Vagina (tissue), 2 donors: Measurements from ENCODE around the gene LRCH1.

Experiments
- CTCF ChIP-seq, 3 experiments: fragments of 450-650 bp in 2 of 3; fragments of 200-600 bp in 1 of 3; sonication (generic) in 1 of 3; IDR thresholded peaks; one replicate each; pipeline ENCODE4 v1.5.1; 2017 to 2019; ENCODE audit warnings: antibody characterized with exemption in 3 of 3, mild to moderate bottlenecking in 2 of 3, moderate library complexity in 2 of 3
- POLR2A ChIP-seq, 2 donors: fragments of 450-650 bp; IDR thresholded peaks; one replicate each; pipeline ENCODE4 v1.6.1; 2017; ENCODE audit warnings: antibody characterized with exemption in 2 of 2, mild to moderate bottlenecking in 2 of 2, moderate library complexity in 2 of 2
- POLR2AphosphoS5 ChIP-seq, 2 donors: sonication (generic); formaldehyde crosslinking; IDR thresholded peaks; one replicate each; pipeline ENCODE4 v1.9.0; 2017; ENCODE audit warnings: antibody characterized with exemption in 2 of 2, mild to moderate bottlenecking in 2 of 2, low read depth in 1 of 2; ENCODE audit not compliant: insufficient read depth in 1 of 2

GRCh38 chr13:46665248-46665632 lies 112.3 kb downstream of the LRCH1 start:
- TF ChIP-seq POLR2AphosphoS5 (IDR thresholded peaks at IDR 0.05; ENCODE audit: insufficient read depth in 1 of 2, low read depth in 1 of 2) = no peak
- no peak for TF ChIP-seq CTCF (IDR thresholded peaks at IDR 0.05)
- no peak for TF ChIP-seq POLR2A (IDR thresholded peaks at IDR 0.05)
